GM18909 (cell line): ENCODE results near the gene PPP1R13B.

Source experiments
- ATAC-seq: cut with Tn5 transposase; IDR thresholded peaks from one replicate; pipeline ENCODE4 v1.9.1; 2021; ENCODE audit warnings: mild to moderate bottlenecking; ENCODE audit not compliant: unreplicated experiment, poor library complexity

Gene PPP1R13B

DNA sequence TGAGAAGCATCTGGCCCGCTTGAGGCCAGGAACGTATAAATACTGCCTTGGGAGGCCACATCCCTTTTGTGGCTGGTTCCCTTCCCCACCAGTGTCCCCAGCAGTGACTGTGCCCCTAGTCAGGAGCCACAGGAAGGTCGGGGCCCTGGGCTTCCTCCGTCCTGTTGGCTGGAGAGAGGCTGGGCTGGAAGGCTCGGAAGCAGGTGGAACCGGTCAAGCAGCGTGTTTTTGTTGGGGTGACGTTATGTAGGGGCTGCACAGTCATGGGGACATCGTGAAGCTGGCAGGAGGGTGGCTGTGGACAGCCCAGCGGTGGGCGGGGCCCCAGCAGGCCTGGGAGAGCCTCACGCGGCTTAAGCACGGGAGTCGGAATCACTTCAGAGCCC is 142.3 kb downstream of the PPP1R13B start:
- ATAC-seq: no peak

DNA sequence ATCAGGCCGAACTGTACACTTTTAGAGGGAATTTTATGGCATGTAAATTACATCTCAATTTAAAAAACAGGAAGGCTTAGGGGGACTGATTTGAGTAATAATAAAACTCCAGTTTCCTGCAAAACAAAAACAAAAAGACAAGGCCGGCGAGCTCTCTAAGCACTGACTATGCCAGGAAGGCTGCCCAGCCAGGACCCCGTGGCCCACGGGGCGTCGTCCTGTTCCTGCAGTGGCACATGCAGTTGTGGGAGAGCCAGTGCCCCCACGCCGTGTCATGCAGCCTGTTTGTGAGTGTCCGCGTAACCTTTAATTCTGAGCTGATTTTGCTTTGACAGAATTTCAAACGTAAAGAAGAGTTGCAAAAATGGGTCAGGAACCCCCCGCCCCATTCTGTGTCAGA is 142.7 kb downstream of the PPP1R13B start:
- no peak for ATAC-seq

DNA sequence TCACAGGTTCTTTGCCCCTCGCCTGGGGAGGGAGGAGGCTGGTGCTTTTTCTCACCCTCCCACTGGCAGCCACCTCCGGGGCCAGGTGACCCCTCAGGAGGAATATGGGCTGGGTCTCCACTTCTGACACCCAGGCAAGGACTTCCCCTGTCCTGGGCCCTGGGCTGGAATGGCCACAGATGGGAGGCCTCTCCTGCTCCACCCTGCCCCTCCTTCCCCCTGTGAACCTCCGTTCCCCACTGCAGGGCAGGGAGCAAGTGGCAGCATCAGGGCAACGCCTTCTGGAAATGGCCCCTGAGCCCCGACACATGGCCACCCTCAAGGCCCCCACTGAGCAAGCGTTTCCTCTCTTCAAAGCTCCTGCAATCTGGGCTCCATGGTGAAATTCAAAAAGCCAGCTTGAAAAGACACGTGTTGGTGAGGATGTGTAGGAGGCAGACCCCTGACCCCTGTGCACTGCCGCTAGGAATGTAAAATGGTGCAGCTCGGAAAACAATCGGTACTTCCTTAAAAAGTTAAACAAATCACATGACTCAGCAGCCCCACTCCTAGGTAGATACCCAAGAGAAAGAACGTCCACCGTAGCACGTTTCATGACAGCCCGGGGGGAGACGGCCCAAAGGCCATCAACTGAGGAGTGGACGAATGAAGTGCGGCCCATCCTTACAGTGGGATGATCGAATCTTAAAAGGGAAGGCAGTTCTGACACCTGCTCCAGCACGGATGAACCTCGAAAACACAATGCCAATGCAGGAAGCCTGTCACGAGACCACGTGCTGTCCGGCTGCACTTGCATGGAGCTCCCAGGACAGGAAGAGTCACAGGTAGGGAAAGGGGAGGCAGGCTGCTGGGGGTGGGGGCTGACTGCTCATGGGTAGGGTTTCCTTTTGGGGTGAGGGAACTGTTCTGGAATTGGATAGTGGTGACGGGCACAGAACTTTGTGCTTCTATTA is 143.7 kb downstream of the PPP1R13B start:
- no peak for ATAC-seq

DNA sequence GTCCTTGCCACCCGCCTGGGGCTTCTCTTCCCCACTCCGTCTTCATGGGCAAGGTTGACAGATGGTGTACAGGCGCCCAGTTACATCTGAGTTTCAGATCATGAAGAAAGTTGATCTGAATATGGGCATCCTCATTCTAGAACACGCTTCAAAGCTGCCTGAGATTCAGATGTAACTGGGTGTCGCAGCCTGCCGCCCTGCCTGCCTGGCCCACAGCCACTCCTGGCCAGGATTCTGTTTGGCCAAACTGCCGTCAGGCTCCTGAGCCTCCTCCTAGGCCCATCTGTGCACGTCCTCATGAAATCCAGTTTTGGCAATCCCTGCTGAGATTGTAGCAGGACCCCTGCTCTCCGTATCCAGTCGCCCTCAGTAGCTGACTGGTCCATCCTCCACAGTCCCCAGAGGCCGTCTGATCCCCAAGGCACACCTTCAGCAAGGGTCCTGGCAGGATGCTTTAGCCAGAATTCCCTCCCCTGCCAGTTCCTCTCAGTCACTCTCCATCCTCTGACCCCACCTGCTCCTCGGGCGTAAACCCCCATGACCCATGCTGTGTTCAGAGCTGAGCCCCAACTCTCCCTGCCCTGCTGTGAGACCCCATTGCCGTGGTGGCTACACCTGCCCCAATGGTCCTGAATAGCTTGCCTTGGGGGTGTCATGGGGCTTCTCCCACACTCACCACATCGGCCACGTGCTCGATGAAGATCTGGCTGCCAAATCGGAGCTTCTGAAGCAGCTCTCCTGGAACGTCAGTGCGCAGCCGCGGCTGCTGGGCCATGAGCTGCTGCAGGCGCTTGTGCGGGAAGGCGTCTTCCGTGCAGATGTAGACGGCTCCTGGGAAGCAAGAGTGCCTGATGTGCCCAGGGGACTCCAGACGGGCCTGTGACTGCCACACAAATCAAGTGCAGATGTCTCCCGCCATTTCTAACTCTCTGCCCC is 144.6 kb downstream of the PPP1R13B start:
- no peak for ATAC-seq

DNA sequence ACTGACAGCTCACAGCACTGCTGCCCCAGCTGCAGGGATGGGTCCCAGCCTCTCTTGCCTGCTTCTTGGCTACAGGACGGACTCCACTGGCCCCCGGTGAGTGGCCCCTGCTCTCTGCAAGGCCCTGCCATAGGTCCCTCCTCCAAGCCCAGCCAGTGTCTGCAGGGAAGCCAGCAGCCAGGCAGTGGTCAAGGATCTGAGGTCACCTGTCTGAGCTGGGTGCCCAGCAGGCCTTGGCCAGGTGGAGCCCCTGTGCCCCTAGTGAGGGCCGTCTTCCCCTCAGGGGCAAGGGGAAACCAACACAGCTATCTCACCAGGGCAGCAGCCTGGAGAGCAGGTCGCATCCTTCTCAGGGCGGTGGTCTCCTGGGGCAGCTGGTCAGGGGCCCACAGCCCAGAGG is 145.3 kb downstream of the PPP1R13B start:
- ATAC-seq: no peak

DNA sequence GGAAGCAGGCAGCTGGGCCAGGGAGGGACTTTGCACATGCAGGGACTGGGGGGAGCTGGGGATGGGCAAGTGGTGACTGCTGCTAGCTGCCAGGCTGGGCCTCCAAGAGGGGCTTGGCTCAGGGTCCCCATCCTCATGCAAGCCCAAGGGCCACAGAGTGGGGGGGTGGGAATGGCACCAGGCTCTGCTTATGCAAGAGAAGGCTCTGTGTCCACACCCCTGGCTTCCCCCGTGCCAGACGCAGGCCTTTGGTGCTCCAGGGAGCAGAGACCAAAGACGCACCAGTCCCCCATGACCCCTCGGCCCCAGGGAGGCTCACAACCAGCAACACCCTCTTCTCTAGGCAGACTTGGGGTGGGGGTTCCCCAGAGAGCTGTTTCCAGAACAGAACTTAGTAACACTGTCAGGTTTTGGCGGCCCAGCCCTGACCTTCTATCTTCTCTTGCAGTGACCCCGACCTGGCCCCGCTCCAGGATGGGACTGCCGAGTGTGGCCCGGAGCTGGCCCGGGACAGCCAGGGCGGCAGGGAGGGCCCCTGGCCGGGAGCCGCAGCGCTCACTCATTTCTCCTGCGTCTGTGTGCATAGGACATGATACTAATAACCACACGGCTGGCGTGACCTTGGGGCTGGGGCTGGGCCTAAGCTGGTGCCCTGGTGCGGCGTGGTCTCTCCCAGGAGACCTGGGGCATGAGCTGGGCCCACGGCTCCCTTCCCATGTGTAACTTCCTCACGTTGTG is 146.5 kb downstream of the PPP1R13B start:
- ATAC-seq: no peak

DNA sequence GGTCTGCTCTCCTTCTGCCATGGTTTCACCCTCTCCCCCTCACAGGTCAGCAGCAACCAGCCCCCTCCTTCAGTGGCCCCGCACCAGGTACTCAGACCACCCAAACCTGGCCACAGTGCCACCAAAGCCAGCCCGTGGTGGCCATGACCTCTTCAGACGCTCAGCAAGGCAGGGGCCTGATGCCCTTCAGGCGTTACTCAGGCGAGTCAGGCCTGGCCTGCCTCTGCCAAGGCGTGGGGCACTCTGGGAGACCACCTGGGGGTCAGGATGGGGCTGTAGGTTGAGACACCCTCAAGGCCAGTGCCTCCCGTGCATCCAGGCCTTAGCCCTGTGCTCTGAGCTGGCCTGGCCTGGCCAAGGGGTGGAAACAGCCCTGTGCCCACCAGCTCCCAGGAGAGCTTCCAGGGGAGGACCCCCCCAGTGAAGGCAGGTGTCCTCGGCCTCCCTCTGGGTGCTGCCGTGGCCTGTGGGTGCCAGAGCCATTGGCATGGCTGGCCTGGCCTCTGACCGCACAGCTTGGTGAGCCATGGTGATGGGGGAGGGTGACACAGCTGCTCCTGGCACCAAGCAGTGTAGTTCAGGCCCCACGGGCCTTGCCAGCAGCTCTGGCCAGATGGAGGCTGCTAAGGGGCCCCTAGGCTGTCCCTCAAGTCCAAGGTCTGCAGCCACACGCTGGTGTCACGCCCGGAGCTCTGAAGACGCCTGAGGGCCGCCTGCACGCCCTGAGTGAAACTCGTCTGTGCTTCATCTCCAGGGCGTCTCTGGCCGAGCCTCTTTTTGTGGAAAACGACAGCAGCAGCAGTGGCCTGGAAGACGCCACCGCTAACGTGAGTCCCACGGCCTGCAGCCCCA is 147.2 kb downstream of the PPP1R13B start:
- no peak for ATAC-seq

DNA sequence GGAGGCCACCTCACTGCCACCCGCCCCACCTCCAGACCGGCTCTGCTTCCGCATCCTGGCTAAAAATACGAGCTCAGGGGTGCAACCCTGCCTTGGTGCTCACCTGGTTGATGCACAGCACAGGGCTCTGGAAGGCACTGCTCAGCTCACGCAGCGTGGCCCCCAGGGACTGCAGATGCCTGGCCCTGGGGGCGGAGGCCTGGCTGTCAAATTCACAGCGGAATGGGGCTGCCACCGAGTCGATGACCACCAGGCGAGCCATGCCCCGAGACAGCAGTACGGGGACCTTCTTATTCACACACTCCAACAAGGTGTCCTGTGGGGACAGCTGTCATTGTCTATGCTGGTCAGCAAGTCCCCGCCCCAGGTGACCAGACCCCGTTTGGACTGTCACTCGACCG is 148.1 kb downstream of the PPP1R13B start:
- ATAC-seq: no peak

DNA sequence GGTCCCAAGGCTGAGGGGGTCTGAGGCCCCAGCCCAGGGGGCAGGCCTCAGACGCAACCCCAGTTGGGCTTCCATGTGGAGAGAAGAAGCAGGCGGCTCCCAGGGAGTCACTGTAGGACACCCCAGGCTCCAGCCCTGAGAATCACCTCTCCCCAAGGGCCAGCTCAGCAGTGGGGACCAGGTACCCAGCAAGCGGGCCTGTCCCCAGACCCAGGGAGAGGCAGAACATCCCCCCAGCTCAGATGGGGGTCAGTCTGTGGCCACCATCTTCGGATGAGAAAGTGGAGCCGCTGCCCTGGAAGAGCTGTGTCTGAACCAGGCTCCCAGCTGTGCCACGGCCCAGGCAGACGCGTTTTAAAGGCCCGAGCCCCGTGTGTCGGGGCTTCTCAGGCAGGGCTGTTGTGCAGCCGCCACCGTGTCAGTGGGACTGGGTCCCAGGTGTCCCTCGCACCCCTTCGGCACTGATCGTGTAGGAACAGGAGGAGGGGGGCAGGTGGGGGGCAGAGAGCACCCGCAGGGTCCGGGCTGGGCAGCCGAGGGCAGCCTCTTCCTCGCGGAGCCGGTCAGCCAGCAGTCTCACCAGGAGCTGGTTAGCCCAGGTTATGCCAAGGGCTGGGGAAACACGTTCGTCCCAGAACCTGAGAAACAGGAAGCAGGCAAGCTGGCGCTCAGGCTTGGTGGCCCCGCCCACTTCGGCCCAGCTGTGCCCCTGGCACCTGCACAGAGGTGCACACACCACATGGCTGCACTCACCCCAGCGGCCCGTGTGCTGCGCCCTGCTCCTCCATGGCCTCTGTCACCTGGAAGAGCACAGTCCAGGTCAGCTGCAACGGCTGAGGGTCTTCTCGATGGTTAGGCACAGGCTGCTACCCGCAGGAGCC is 148.8 kb downstream of the PPP1R13B start:
- ATAC-seq: no peak

DNA sequence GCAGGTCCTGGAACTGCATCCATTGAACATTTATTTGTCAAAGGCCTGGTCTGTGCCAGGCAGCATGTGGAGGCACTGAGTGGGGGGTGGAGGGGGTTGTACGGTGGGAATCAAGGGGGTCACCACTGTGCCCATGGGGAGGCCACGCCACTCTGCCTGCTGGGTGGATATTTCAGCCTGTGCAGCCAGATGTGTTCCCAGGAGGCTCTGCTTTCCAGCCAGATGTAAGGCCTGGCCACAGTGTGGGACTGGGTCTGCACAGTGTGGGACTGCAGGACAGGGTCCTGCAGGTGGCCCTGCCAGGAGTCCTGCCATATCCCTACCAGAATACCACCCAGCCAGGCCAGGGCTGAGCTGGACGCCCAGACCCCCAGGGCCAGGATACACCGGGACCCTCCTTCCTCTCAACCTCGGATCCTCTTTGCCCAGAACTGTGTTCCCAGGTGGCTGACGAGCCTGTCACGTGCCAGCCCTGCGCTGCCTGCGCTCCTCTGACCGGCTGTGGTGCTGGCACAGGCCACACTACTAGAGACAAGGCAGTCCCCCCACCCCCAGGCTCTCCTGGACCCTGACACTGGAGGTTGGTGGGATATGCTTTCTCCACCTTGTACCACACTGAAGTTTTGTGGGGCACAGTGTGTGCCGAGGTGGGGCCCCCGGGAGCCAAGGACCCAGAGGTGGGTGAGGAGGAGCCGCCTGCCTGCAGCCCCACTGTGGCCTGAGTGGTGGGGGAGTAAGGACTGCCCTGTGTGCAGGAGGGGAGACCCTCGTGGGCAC is 149.6 kb downstream of the PPP1R13B start:
- no peak for ATAC-seq

DNA sequence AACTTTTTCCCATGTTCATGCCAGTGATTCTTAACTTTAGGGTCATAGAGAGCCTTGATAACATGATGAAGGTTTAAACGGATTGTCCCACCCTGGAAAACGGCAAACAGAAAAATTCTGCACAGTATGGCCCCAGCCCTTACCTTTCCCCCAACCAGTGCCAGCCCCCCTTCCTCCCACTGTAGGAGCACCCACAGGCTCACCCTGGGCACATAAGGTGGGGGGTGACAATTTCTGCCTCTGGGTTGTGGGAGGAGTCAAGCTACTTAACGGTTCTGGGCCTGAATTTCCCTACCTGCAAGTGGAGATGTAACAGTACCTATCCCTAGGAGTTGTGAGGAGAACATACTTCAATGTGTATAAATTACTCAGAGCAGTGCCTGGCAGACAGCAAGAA is 150.2 kb downstream of the PPP1R13B start:
- ATAC-seq: no peak

DNA sequence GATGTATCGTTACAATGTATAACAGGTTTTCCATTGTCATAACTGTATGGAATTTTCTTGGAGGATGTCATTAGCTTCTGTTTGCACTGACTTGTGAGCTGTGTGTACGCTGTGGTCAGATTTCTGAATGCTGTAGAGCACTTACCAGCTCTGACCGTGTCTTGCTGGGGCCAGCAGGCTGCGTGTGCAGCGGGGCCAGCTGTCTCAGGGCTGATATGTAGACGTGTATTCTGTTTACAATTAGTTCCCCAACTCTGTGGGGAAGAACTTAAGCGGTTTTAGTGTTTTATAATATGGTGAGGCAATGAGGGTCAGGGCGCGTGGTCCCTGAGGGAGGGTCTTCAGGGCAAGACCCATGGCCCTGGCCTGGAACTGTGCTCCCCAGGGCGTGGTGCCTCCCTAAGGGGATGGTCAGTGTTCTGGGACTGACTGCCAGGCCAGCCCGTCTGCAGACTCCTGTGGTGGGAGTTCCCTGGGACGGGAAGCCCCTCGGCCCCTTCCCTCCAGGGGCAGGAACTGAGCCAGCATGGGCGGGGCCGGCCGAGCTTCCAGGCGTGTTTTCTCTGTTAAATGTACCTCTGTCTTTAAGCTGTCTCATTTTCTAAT is 150.8 kb downstream of the PPP1R13B start:
- ATAC-seq: no peak

DNA sequence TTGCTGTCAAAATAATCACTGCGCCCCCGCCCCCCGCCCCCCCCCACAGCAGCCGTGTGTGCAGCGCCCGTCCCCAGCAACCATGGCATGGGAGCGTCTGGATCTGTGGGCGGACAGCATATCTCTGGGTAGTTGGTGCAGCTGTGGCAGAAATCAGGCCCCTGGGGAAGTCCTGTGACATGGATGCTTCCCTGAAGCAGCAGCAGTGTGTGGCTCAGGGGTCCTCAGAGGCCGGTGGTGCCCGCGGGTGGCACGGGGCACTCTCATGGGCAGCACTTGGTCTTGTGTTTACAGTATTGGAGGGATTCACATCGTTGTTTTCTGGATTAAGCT is 151.3 kb downstream of the PPP1R13B start:
- ATAC-seq: no peak

DNA sequence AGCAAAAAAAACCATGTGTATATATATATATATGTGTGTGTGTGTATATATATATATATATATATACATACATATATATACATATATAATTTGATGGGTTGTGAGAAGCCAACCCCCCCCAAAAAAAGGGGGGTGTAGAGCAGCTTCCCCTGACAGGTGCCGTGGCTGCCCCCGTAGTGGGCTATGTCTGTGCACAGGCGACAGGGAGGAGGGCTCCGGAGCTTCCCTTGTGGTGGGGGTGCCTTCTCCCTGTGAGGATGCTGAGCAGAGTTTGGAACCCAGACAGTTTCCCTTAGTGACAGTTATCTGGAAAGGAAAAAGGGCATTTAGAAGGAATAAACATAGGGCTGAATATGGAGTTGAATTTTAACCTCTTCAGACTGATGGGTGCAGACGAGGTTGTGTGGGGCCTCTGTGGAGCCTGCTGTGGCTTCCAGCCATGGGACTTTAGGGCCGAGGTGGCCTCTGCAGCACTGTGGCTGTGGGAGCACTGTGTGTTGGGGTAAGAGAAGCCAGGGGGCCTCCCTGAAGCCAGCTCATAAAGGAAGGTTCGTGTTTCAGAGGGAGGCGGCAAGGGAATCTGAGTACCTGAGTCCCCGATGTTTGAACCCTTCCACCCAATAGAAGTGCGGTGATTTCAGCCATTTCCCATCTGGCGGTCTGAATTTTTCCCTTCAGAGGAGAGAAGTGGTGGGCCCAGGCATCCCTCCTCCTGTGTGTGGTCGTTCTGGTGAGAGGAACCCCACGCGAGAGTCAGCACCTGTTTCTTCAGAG is 151.9 kb downstream of the PPP1R13B start:
- no peak for ATAC-seq

DNA sequence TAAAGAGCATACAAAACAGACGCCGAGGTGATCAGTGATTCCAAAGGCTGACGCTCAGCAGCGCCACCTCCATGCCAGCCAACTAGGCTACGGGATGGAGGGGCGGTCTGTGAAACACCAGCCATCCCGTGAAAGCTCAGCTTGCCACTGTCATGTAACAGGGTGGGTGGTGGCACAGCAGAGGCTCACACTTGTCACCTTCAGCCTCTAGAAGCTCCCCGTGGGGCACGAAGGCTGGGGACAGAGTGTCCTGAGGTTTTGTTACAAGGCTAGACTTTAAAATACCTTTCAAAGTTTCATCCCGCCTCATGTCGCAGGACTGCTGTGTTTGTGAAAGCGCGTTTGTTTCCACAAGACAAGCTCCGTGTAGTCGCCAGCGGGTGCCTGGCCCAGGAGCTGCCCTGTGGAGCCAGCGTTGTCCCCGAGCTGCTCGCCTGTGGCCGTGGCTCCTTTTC is 152.8 kb downstream of the PPP1R13B start:
- ATAC-seq: no peak

DNA sequence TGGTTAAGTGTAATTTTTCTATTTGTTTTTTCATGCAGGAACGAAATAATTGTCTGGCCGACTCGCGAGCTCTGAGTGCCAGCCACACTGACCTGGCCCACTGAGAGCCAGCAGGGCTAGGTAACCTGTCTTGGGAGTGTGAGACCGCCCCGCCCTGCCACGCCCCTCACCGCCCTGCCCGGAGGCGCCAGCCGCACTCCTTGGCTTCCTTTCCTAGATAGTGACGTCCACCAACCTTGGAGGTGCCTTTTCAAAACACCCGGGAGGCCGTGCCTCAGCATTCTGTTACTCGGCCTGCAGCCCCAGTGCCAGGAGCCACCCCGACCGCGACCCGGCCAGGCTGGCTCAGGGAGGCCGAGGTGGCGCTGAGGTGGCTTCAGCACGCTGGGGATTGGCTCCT is 153.9 kb downstream of the PPP1R13B start:
- ATAC-seq: no peak

DNA sequence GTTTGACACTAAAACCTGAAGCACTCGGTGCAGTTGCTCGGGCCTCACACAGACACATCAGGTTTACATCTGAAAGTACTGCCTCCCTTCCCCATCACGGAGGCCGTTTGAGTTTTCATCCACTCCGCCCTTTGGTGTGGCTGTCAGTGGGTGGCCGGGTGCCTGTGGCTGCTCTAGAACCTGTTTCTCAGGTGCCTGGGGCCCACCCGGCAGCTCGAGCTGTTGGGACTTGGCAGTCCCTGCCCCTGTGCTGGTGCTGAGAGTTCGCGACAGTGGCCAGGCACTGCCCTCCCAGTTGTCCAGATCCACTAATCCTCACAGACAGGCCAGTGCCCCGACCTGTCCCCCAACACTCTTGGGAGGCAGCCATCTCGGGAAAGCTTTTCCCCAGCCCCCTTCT is 154.5 kb downstream of the PPP1R13B start:
- ATAC-seq: no peak
